Cerebellar cortex (tissue), 1 donor: ENCODE results near the gene KIF4B.
A peak's percentile ranks its signal among the peaks of the same experiment; 100 is the strongest.
"Not testable (repeated sequence)": the region's sequence is repeated elsewhere in the genome, so short reads cannot be mapped to it uniquely, and the experiment has no call there.

Experiments
- DNase-seq: peaks from one replicate; pipeline ENCODE4 v3.0.0-alpha.2; 2015; ENCODE audit warnings: low spot score

The KIF4B gene

GRCh38 chr5:155008669-155009068 lies 4.9 kb upstream of the KIF4B start:
- no peak for DNase-seq

- DNase-seq: no peak
Measured at GRCh38 chr5:155010881-155011280, 2.7 kb upstream of the KIF4B start.

GRCh38 chr5:155015239-155015638 lies 1.7 kb downstream of the KIF4B start:
- no peak for DNase-seq

- DNase-seq: no peak
Measured at GRCh38 chr5:155017610-155018009, 4.1 kb downstream of the KIF4B start.

GRCh38 chr5:155019601-155020226 lies 6.2 kb downstream of the KIF4B start:
- DNase-seq: no peak

- no peak for DNase-seq
Measured at GRCh38 chr5:155021842-155022241, 8.3 kb downstream of the KIF4B start.

- DNase-seq: no peak
Measured at GRCh38 chr5:155023320-155023719, 9.8 kb downstream of the KIF4B start.

- DNase-seq: no peak
Measured at GRCh38 chr5:155024015-155024414, 10.5 kb downstream of the KIF4B start.

- no peak for DNase-seq
Measured at GRCh38 chr5:155025895-155026294, 12.3 kb downstream of the KIF4B start.

GRCh38 chr5:155027993-155028629 lies 14.6 kb downstream of the KIF4B start:
- DNase-seq: peak; percentile 15

GRCh38 chr5:155029240-155029639 lies 15.7 kb downstream of the KIF4B start:
- no peak for DNase-seq

GRCh38 chr5:155034145-155034744 lies 20.7 kb downstream of the KIF4B start:
- not testable (repeated sequence) for DNase-seq

- not testable (repeated sequence) for DNase-seq
Measured at GRCh38 chr5:155035087-155035486, 21.5 kb downstream of the KIF4B start.

GRCh38 chr5:155040984-155041653 lies 27.6 kb downstream of the KIF4B start:
- DNase-seq: no peak

- DNase-seq: no peak
Measured at GRCh38 chr5:155044591-155044990, 31.0 kb downstream of the KIF4B start.

- no peak for DNase-seq
Measured at GRCh38 chr5:155046591-155046990, 33.0 kb downstream of the KIF4B start.

GRCh38 chr5:155047818-155048217 lies 34.3 kb downstream of the KIF4B start:
- DNase-seq: no peak

GRCh38 chr5:155049569-155050383 lies 36.2 kb downstream of the KIF4B start:
- DNase-seq: peak; percentile 9

GRCh38 chr5:155050384-155051019 lies 36.9 kb downstream of the KIF4B start:
- no peak for DNase-seq

- DNase-seq: no peak
Measured at GRCh38 chr5:155052532-155052931, 39.0 kb downstream of the KIF4B start.

- no peak for DNase-seq
Measured at GRCh38 chr5:155053501-155053900, 39.9 kb downstream of the KIF4B start.
